Limb (tissue), 2 donors: ENCODE results near the gene INO80B.
"Not testable (repeated sequence)": the region's sequence is repeated elsewhere in the genome, so short reads cannot be mapped to it uniquely, and the experiment has no call there.

Experiments
- DNase-seq, 2 donors: peaks; one replicate each; pipeline ENCODE4 v3.0.0-alpha.2; 2016; ENCODE audit errors: extremely low spot score in 2 of 2

Gene INO80B

DNA sequence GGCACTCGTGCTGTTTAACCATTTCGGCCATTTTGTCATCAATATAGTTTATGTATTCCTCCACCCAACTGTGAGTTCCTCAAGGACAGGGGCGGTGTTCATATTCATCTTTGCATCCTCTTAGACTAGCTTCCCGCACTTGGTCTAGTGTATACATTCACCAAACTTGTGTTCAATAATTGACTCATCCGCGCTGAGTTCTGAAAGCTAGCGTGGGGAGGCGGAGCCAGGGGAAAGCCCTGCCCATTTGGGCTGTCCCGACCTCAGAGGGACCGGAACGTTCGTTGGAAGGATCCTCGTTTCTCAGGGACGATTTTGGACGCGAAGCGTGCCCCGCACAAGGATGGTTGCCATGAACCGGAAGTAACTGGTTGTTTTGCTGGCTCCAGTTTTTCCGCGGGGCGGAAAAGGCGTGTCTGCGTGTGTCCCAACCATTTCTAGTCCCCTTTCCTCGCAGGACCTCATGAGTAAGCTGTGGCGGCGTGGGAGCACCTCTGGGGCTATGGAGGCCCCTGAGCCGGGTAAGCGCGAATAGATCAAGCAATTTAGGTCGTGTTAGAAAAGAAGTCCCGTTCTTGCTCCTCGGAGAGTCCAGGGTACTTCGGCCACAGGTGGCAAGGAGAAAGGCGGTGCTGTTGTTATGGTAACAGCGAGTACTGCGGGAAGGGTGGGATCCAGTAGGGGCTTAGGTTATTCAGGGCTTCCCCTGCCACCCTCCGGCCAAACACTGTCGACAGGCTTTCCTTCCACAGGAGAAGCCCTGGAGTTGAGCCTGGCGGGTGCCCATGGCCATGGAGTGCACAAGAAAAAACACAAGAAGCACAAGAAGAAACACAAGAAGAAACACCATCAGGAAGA lies at the start of gene INO80B:
Gene INO80B, plus strand, starts transcription at position 434 of the 858 bp plus-strand sequence. Its CDS starts 30 bp downstream, at position 464.
- DNase-seq: peak; percentile 96 to 97

DNA sequence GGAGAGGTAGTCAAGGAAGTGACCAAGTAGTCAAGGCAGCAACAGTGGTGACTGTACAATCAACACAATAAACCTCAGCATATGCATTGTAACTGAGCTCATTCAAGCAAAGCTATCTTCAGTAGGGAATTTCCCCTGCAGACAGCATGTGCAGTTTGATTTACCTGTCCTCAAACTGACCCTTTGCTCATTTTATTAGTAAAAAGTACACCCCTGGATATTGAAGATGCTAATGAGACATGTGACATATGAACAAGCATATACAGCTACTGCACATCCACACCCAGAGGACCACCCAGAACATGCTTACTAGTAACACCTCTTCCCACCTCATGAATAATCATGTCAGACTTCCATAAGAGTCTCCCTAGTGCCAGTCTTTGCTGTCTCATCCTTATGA lies 48.9 kb upstream of the INO80B start:
- no peak for DNase-seq

DNA sequence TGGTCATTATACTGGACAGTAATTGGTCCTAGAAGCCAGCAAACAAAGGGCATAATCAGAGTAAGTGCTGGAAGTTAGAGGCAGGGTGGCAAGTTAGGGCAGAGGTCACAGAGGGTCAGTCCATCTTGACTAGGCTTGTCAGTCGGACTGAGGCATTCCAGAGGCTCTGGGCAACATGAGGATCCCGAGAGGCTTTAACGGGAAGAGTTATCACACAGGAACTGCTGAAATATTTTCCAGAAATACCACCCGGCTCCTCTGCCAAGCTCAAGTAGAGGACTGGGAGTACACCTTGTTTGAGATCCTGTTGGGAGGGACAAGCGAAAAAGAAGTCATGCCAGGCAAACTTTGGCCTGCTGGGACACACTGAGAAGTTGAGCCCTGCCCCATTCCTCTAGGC lies 47.2 kb upstream of the INO80B start:
- DNase-seq: no peak

- no peak for DNase-seq
Observed at GRCh38 chr2:74413001-74413698, 41.7 kb upstream of the INO80B start.

DNA sequence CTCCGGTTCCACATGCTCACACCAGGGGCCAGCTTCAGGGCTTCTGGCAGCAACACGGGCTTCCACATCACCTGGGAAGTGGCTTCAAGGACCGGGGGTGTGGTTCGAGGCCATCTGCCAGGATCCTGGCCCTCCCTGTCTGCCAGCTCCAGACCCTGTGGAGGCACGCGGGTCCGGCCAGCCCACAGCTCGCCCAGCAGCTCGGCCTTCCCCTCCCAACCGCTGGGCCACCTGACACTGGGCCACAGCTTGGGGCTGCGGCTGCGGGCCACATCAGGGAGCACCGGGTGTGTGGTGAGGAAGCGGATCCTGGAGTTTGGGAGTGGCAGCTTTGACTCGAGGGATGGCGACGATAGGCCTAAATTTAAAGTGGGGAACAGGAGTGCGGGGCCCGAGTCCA lies 40.4 kb upstream of the INO80B start:
- no peak for DNase-seq

- DNase-seq: peak; percentile 34 to 73
Observed at GRCh38 chr2:74414881-74415761, 39.8 kb upstream of the INO80B start.

GRCh38 chr2:74415762-74416395 lies 39.0 kb upstream of the INO80B start:
- no peak for DNase-seq

- DNase-seq: no peak
Observed at GRCh38 chr2:74416778-74417177, 38.1 kb upstream of the INO80B start.

GRCh38 chr2:74417197-74417596 lies 37.7 kb upstream of the INO80B start:
- no peak for DNase-seq

- DNase-seq: no peak
Observed at GRCh38 chr2:74417763-74418162, 37.1 kb upstream of the INO80B start.

GRCh38 chr2:74418312-74418711 lies 36.6 kb upstream of the INO80B start:
- no peak for DNase-seq

- DNase-seq: no peak
Observed at GRCh38 chr2:74419345-74419744, 35.5 kb upstream of the INO80B start.

GRCh38 chr2:74420006-74420405 lies 34.9 kb upstream of the INO80B start:
- no peak for DNase-seq

- not testable (repeated sequence) for DNase-seq
Observed at GRCh38 chr2:74420443-74421103, 34.3 kb upstream of the INO80B start.

DNA sequence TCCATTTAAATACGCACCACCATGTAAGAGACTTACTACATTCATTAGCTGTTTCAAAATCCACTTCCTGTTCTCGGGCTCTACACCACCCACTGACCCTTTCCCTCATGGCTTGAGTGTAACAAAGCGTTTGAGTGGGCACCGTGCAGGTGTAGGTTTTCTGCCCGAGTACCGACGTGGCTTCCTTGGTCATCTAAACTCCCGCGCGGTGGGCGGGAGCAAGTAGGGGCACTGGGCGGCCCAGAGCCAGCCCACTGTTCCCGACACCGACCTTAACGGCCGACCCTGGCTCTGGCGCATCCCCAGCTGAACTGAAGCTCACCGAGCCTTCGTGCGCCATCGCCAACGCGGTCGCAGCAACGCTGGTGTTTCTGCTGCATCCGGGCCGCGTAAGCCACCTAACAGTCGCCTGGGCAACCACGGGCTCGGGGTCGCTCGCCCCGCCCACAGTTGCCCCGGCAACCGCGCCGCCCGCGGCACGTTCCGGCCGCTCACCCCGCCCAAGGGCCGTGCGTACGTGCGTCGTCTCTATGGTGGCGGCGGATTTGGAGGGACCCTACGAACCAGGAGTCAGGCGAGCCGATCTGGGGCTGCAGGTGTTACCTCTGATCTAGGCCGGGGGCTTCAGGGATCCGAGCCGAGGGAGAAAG lies 33.5 kb upstream of the INO80B start, which contains the start of the genes C2orf81 and WDR54:
Gene C2orf81, minus strand, starts transcription at position 399 of the 650 bp plus-strand sequence. Its CDS starts 59 bp downstream, at position 340.
Gene WDR54, plus strand, starts transcription at position 510 of the 650 bp plus-strand sequence. CDS start 424 bp downstream, outside the sequence.
- DNase-seq: peak; percentile 80 to 93

DNA sequence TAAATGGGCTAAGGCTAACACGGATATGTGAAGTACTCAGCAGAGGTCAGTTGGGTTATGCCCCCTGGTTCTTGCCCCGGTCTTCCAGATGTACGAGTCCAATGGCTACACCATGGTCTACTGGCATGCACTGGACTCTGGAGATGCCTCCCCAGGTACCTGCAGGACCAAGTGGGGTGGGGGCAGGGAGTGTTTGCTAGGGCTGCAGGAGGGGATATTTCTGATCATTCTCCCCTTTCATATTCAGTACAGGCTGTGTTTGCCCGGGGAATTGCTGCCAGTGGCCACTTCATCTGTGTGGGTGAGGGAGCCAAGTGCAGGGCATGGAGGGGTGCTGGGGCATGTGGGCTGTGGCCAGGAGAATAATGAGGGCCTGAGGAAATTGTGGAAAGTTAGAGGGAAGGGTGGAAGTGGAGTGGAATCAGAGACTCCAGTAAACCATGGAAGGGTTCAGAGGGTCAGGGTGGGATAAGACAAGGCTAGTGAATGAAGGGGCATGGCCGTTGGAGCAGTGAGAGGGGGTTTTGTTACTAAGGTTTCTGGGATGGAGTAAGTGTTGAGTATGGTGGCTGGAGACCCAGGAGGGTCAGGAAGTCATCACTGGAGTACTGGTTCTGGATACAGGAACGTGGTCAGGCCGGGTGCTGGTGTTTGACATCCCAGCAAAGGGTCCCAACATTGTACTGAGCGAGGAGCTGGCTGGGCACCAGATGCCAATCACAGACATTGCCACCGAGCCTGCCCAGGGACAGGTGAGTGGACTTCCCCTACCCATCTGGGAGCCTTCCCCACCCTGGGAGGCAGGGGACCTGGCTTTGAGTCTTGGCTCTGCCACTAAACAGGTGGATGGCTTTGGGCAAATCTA lies 31.4 kb upstream of the INO80B start:
- DNase-seq: no peak

GRCh38 chr2:74424139-74424992 lies 30.5 kb upstream of the INO80B start:
- DNase-seq: no peak

- DNase-seq: no peak
Observed at GRCh38 chr2:74424995-74425406, 29.9 kb upstream of the INO80B start.
